Measurements from ENCODE around the gene IPCEF1. TPM values are rescaled to one million over a fixed set of nuclear protein-coding genes. Genes with fewer than 3 reads are reported as not detected.
A peak's percentile ranks its signal among the peaks of the same experiment; 100 is the strongest.

IPCEF1 gene
- total RNA-seq: 0.36 and 0.88 TPM in 2 replicates

GRCh38 chr6:154356690-154357089 lies at the start of gene IPCEF1:
TSS of gene IPCEF1 (minus strand) at chr6:154356803. CDS start at chr6:154265947, 90,856 bp downstream.
- no peak within 1 kb of the TSS for H3K4me3 ChIP-seq (ENCODE audit: insufficient read depth, low read length)
- H2AFZ ChIP-seq (ENCODE audit: low read length): no peak within 1 kb of the TSS
- H3K79me2 ChIP-seq (ENCODE audit: insufficient read depth, low read length): no peaks in the 10 kb centered on the region
- H3K27ac ChIP-seq (ENCODE audit: low read depth, low read length): no peak within 1 kb of the TSS
- H4K20me1 ChIP-seq (ENCODE audit: insufficient read depth, low read length): no peaks in the 10 kb centered on the region
- H3K4me2 ChIP-seq (ENCODE audit: insufficient read depth, low read length): no peak within 1 kb of the TSS
- DNase-seq (ENCODE audit: insufficient read length, low spot score, missing footprints): no peak
- no peaks in the 10 kb centered on the region for H3K36me3 ChIP-seq (ENCODE audit: insufficient read depth, low read length)
- no peak for TF ChIP-seq CTCF (IDR thresholded peaks at IDR 0.05; ENCODE audit: extremely low read depth, low read depth, low read length)
- H3K4me1 ChIP-seq (ENCODE audit: insufficient read depth, low read length): no peaks in the 10 kb centered on the region
- no peaks in the 10 kb centered on the region for H3K9me3 ChIP-seq (ENCODE audit: low read depth, low read length)
- no peaks in the 10 kb centered on the region for H3K27me3 ChIP-seq (ENCODE audit: insufficient read depth, low read length)

DNA sequence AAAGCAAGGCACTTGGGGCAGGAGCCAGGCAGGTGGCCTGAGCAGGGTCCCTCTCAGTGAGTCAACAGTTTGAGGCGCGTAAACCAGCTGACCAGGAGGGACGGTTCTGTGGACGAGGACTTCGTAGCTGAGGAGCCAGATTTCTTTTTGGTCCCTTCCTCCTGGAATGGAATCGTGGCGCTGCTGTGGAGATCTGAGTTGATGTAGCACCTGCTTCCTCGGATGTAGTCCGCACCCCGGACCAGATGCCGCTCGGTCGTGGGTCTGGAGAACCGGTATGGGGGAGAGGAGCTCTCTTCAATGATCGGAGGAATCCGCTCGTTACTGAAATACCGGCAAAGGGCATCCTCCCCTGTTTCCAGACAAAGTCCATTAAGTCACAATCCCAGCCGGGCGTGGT lies 49.7 kb upstream of the IPCEF1 start:
- H3K4me3 ChIP-seq (ENCODE audit: insufficient read depth, low read length): no peak overlapping the region
- DNase-seq (ENCODE audit: insufficient read length, low spot score, missing footprints): no peak
- H3K4me1 ChIP-seq (ENCODE audit: insufficient read depth, low read length): peaks cover 46% of the 10 kb centered on the region
- H3K27ac ChIP-seq (ENCODE audit: low read depth, low read length): no peak overlapping the region
- H2AFZ ChIP-seq (ENCODE audit: low read length): no peak overlapping the region
- H3K27me3 ChIP-seq (ENCODE audit: insufficient read depth, low read length): no peaks in the 10 kb centered on the region
- no peaks in the 10 kb centered on the region for H3K36me3 ChIP-seq (ENCODE audit: insufficient read depth, low read length)
- no peak for TF ChIP-seq CTCF (IDR thresholded peaks at IDR 0.05; ENCODE audit: extremely low read depth, low read depth, low read length)
- H3K79me2 ChIP-seq (ENCODE audit: insufficient read depth, low read length): no peaks in the 10 kb centered on the region
- H3K4me2 ChIP-seq (ENCODE audit: insufficient read depth, low read length): no peak overlapping the region
- H4K20me1 ChIP-seq (ENCODE audit: insufficient read depth, low read length): no peaks in the 10 kb centered on the region
- H3K9me3 ChIP-seq (ENCODE audit: low read depth, low read length): no peaks in the 10 kb centered on the region

DNA sequence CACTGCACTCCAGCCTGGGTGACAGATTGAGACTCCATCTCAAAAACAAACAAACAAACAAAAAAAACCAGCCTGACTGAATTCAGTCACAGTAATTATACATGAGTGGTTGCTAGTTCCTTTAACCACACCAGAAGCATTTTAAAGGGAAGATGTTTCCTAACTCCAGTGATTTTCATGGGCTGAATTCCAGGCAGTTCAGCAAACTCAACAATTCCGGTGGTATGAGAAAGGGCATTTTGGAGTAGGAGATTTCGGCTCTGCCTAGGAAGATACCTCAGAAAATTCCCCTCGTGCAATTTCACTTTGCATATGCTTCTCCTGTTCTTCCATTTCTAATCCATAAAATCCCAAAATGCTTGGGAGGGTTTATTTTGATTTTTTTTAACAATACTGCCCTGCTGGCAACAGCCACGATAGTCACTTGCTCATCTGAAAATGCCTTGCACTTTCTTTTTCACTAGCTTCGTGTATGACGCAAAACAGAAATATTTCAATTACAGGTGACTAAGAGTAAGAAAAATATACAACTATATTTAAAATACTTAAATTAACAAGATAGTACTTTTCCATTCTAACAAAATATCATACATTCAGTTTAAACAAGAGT lies 48.3 kb upstream of the IPCEF1 start:
- no peak overlapping the region for H2AFZ ChIP-seq (ENCODE audit: low read length)
- peaks cover 35% of the 10 kb centered on the region for H3K4me1 ChIP-seq (ENCODE audit: insufficient read depth, low read length)
- H4K20me1 ChIP-seq (ENCODE audit: insufficient read depth, low read length): no peaks in the 10 kb centered on the region
- H3K4me3 ChIP-seq (ENCODE audit: insufficient read depth, low read length): peak overlapping the region; percentile 66
- H3K27ac ChIP-seq (ENCODE audit: low read depth, low read length): peak overlapping the region; percentile 81
- H3K9me3 ChIP-seq (ENCODE audit: low read depth, low read length): no peaks in the 10 kb centered on the region
- peaks cover 4% of the 10 kb centered on the region for H3K36me3 ChIP-seq (ENCODE audit: insufficient read depth, low read length)
- H3K27me3 ChIP-seq (ENCODE audit: insufficient read depth, low read length): no peaks in the 10 kb centered on the region
- peak; percentile 59 for DNase-seq (ENCODE audit: insufficient read length, low spot score, missing footprints)
- H3K79me2 ChIP-seq (ENCODE audit: insufficient read depth, low read length): no peaks in the 10 kb centered on the region
- no peak for TF ChIP-seq CTCF (IDR thresholded peaks at IDR 0.05; ENCODE audit: extremely low read depth, low read depth, low read length)
- H3K4me2 ChIP-seq (ENCODE audit: insufficient read depth, low read length): peak overlapping the region; percentile 87

DNA sequence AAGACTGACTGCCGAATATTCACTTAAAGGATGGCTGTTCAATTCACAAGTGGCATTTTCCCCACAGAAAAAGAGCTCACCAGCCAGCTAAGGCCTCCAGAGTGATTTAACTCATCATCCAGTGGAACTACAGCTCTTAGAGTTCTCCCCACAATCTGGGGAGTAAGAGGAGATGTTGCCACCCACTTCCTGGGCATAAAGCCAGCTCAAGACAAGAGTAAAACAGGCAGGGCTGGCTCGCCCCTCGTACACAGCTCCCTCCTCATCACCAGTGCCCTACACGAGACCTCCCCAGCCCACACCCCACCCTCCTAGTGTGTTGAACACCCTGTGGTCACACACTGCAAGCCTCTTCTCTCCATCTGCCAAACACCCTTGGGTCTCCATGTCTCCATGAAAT lies 47.2 kb upstream of the IPCEF1 start:
- peak overlapping the region; percentile 17 for H2AFZ ChIP-seq (ENCODE audit: low read length)
- peak overlapping the region; percentile 81 for H3K27ac ChIP-seq (ENCODE audit: low read depth, low read length)
- H3K4me2 ChIP-seq (ENCODE audit: insufficient read depth, low read length): peak overlapping the region; percentile 26
- no peak for DNase-seq (ENCODE audit: insufficient read length, low spot score, missing footprints)
- no peaks in the 10 kb centered on the region for H3K79me2 ChIP-seq (ENCODE audit: insufficient read depth, low read length)
- no peak for TF ChIP-seq CTCF (IDR thresholded peaks at IDR 0.05; ENCODE audit: extremely low read depth, low read depth, low read length)
- no peaks in the 10 kb centered on the region for H3K27me3 ChIP-seq (ENCODE audit: insufficient read depth, low read length)
- H3K4me3 ChIP-seq (ENCODE audit: insufficient read depth, low read length): no peak overlapping the region
- no peaks in the 10 kb centered on the region for H3K9me3 ChIP-seq (ENCODE audit: low read depth, low read length)
- peaks cover 33% of the 10 kb centered on the region for H3K4me1 ChIP-seq (ENCODE audit: insufficient read depth, low read length)
- peaks cover 4% of the 10 kb centered on the region for H3K36me3 ChIP-seq (ENCODE audit: insufficient read depth, low read length)
- H4K20me1 ChIP-seq (ENCODE audit: insufficient read depth, low read length): no peaks in the 10 kb centered on the region

All from osteoblast (primary cell).